GM23248 (cell line): ENCODE measurements around the gene STRAP.

Source experiments
- EZH2 ChIP-seq: fragments of 200-600 bp; sonication (generic); IDR thresholded peaks from 2 replicates; pipeline ENCODE4 v1.6.1; 2018; ENCODE audit warnings: antibody characterized with exemption, mild to moderate bottlenecking; ENCODE audit not compliant: insufficient read depth, poor library complexity, severe bottlenecking
- EZH2phosphoT487 ChIP-seq: fragments of 200-600 bp; sonication (generic); IDR thresholded peaks from 2 replicates; pipeline ENCODE4 v1.6.1; 2018; ENCODE audit warnings: antibody characterized with exemption, moderate library complexity, mild to moderate bottlenecking, low read depth; ENCODE audit not compliant: insufficient read depth

- TF ChIP-seq EZH2 (no peak), EZH2phosphoT487 (no peak)
Observed at GRCh38 chr12:15932971-15933370, 50.8 kb downstream of the STRAP start.
